OCI-LY7 (cell line): ENCODE data around the gene TMEM42. TPM values are rescaled to one million over a fixed set of nuclear protein-coding genes. Genes with fewer than 3 reads are reported as not detected.

Experiments
- BruUV-seq: library from RNA; stranded (reverse); fragments of 400-500 nt; replicated peaks from 2 replicates; lab custom pipeline; 2021; lab: Mats Ljungman, UMichigan
- CTCF ChIA-PET: fragments of 300-600 bp; sonication (Branson Sonifier 250); formaldehyde crosslinking; loops from one replicate; lab custom pipeline; 2022; ENCODE audit warnings: antibody characterized with exemption; ENCODE audit not compliant: unreplicated experiment; lab: Charles Lee
- POLR2A ChIA-PET: fragments of 300-600 bp; sonication (Branson Sonifier 250); formaldehyde crosslinking; loops from one replicate; lab custom pipeline; 2022; ENCODE audit warnings: antibody characterized with exemption; lab: Charles Lee
- DNase-seq: peaks from one replicate; pipeline ENCODE4 v3.0.0-alpha.2; 2015; ENCODE audit warnings: low spot score
- H2AFZ ChIP-seq: fragments of 200-600 bp; sonication (generic), shearing (Covaris generic); 2 replicates; pipeline ENCODE4 v1.6.1; 2014; ENCODE audit warnings: mild to moderate bottlenecking, antibody characterized with exemption, low read length, moderate library complexity
- H3K27ac ChIP-seq: fragments of 200-600 bp; sonication (generic); 2 replicates; pipeline ENCODE4 v1.5.1; 2014; ENCODE audit warnings: mixed run types, low read depth, mild to moderate bottlenecking, moderate library complexity, low read length, inconsistent platforms; ENCODE audit not compliant: poor library complexity, severe bottlenecking
- H3K36me3 ChIP-seq: fragments of 200-600 bp; sonication (generic); 2 replicates; pipeline ENCODE4 v1.6.1; 2014; ENCODE audit warnings: mild to moderate bottlenecking, antibody characterized with exemption, low read length, moderate library complexity, mixed read lengths; ENCODE audit not compliant: insufficient read depth
- H3K4me1 ChIP-seq: fragments of 200-600 bp; sonication (generic); 2 replicates; pipeline ENCODE4 v1.5.1; 2014; ENCODE audit warnings: mild to moderate bottlenecking, low read length; ENCODE audit not compliant: insufficient read depth, poor library complexity, severe bottlenecking
- H3K4me2 ChIP-seq: fragments of 200-600 bp; sonication (generic); 2 replicates; pipeline ENCODE4 v1.6.1; 2014; ENCODE audit warnings: mild to moderate bottlenecking, low read length
- H3K4me3 ChIP-seq: fragments of 200-600 bp; sonication (generic); 2 replicates; pipeline ENCODE4 v1.5.1; 2014; ENCODE audit warnings: mild to moderate bottlenecking, low read depth, low read length; ENCODE audit not compliant: poor library complexity, severe bottlenecking
- H3K79me2 ChIP-seq: fragments of 200-600 bp; sonication (generic); 2 replicates; pipeline ENCODE4 v1.6.1; 2016; ENCODE audit warnings: low read depth, mild to moderate bottlenecking, low read length, moderate library complexity, mixed read lengths; ENCODE audit not compliant: insufficient read depth
- H3K9me2 ChIP-seq: fragments of 200-600 bp; sonication (generic); 2 replicates; pipeline ENCODE4 v1.6.1; 2016; ENCODE audit warnings: mild to moderate bottlenecking, low read length, mixed read lengths; ENCODE audit not compliant: insufficient read depth
- H3K9me3 ChIP-seq: fragments of 200-600 bp; sonication (generic); 2 replicates; pipeline ENCODE4 v1.6.1; 2014; ENCODE audit warnings: mild to moderate bottlenecking, mixed run types, low read length, mixed read lengths
- H4K20me1 ChIP-seq: fragments of 200-600 bp; sonication (generic); 2 replicates; pipeline ENCODE4 v1.6.1; 2014; ENCODE audit warnings: mild to moderate bottlenecking, antibody characterized with exemption, low read length, moderate library complexity, mixed read lengths; ENCODE audit not compliant: insufficient read depth
- CTCF ChIP-seq: fragments of 200-600 bp; sonication (generic); conservative IDR thresholded peaks from 2 replicates; pipeline ENCODE4 v1.5.1; 2014; ENCODE audit warnings: mild to moderate bottlenecking, antibody characterized with exemption, low read length, moderate library complexity, mixed read lengths
- EZH2phosphoT487 ChIP-seq: fragments of 200-600 bp; sonication (generic); IDR thresholded peaks from 2 replicates; pipeline ENCODE4 v1.6.1; 2018; ENCODE audit warnings: low read depth, borderline replicate concordance, mild to moderate bottlenecking, mixed run types, antibody characterized with exemption, low read length, moderate library complexity, mixed read lengths
- intact Hi-C: fragments of 100-400 bp; cut with micrococcal nuclease; formaldehyde crosslinking; loops from one replicate; pipeline ENCODE4 v1.10.0; 2022; ENCODE audit not compliant: unreplicated experiment
- total RNA-seq, 2 experiments: library from RNA; depleted of rRNA in 1 of 2; stranded (reverse); fragments of >200 nt in 1 of 2; shearing (Covaris generic) in 1 of 2; gene quantifications; 2 replicates each; pipeline ENCODE4 v1.2.3, GENCODE V29; 2014 to 2022

The TMEM42 gene
- total RNA-seq, 2 experiments from 2014 or later = 19.3 to 21.2 TPM

DNA sequence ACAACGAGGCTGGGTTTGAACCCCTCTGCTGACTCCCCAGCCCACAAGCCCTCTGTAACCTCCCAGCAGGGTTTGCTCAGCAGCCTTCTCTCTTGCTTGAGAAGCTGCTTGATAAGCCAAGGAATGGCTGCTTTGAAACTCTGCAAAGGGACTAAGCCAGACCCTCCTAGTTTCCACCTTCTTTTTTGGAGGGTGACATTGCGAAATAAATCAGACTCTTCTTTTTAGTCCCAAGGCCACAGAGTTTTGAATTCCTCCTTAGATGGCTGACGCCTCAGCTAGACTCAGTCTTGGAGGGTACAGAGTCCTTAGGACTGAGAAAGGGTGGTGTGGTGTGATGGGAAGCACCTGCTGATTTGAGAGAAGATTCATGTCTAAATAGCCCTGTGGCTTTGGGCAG, 13.9 kb downstream of the TMEM42 start:
- POLR2A ChIA-PET = interaction anchor here (1.0 kb wide), 1 partner anchor 11 kb away, joined by 3 read pairs; no protein-coding TSS in a partner anchor
- CTCF ChIA-PET = no interaction called here
- no TSS peak for BruUV-seq

DNA sequence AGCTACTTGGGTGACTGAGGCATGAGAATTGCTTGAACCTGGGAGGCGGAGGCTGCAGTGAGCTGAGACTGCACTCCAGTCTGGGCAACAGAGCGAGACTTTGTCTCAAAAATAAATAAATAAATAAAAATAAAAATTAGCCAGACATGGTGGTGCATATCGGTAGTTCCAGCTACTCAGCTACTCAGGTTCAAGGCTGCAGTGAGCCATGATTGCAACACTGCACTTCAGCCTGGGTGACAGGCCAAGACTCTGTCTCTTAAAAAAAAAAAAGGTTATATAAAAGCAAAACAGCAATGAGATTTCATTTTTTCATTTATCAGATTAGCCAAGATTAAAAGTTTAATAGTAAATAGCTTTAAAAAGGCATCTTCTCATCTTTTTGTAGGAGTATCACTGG, 15.6 kb downstream of the TMEM42 start:
- Histone ChIP-seq H4K20me1 (no peaks in the 10 kb centered on the region), H3K9me3 (no peaks in the 10 kb centered on the region), H3K9me2 (no peaks in the 10 kb centered on the region), H3K27ac (no peak overlapping the region), H3K4me3 (no peak overlapping the region), H2AFZ (no peak overlapping the region), H3K4me1 (no peaks in the 10 kb centered on the region), H3K4me2 (no peak overlapping the region), H3K36me3 (no peaks in the 10 kb centered on the region), H3K79me2 (no peaks in the 10 kb centered on the region)
- POLR2A ChIA-PET = interaction anchor here (1.0 kb wide), 1 partner anchor 72 kb away, joined by 4 read pairs; no protein-coding TSS in a partner anchor
- BruUV-seq = no TSS peak
- CTCF ChIA-PET = no interaction called here
- no peak for DNase-seq
- intact Hi-C loops = no loop called here
- TF ChIP-seq EZH2phosphoT487 (no peak), CTCF (no peak)

More for the DNA sequence above, 13.9 kb downstream of the TMEM42 start:
- Histone ChIP-seq H3K79me2 (no peaks in the 10 kb centered on the region), H3K4me2 (no peak overlapping the region), H3K36me3 (no peaks in the 10 kb centered on the region), H3K9me3 (no peaks in the 10 kb centered on the region), H3K4me1 (no peaks in the 10 kb centered on the region), H2AFZ (no peak overlapping the region), H3K27ac (no peak overlapping the region), H3K9me2 (no peaks in the 10 kb centered on the region), H4K20me1 (no peaks in the 10 kb centered on the region), H3K4me3 (no peak overlapping the region)
- no peak for TF ChIP-seq CTCF
- TF ChIP-seq EZH2phosphoT487 = no peak
- intact Hi-C loops = no loop called here
- no peak for DNase-seq

DNA sequence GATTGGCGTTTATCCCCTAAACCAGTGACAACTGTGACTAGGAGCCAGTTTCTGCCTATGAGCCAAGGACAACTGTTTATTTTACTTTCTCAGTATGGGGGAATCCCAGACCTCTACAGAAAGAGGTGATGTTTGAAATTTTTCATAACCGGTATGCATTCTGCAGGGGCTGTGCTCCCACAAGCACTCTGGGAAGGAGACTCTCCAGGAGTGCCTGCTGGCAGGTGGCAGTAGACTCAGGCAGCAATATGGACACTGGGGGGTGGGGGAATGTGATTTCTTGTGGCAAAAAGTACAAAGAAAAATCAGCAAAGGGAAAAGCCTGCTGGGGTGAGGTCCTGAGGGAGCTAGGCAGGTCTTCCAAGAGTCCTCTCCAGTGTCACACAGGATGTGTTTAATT, 18.6 kb downstream of the TMEM42 start:
- H3K4me2 ChIP-seq = no peak overlapping the region
- H3K9me2 ChIP-seq = no peaks in the 10 kb centered on the region
- no peak for DNase-seq
- ChIA-PET POLR2A (interaction anchor here (0.5 kb wide), 1 partner anchor 981 kb away, joined by 4 read pairs; no protein-coding TSS in a partner anchor), CTCF (no interaction called here)
- no peaks in the 10 kb centered on the region for H3K79me2 ChIP-seq
- no peaks in the 10 kb centered on the region for H3K9me3 ChIP-seq
- no peak overlapping the region for H3K4me3 ChIP-seq
- no peaks in the 10 kb centered on the region for H3K4me1 ChIP-seq
- no peak for TF ChIP-seq EZH2phosphoT487
- no peak overlapping the region for H3K27ac ChIP-seq
- H2AFZ ChIP-seq = no peak overlapping the region
- intact Hi-C loops = no loop called here
- H3K36me3 ChIP-seq = no peaks in the 10 kb centered on the region
- BruUV-seq = no TSS peak
- H4K20me1 ChIP-seq = no peaks in the 10 kb centered on the region
